GM12878 (cell line): Measurements from ENCODE around the gene E2F2.

Experiments used
- BHLHE40 ChIP-seq, 2 experiments: fragments of 450-650 bp in 1 of 2; IDR thresholded peaks; 2 replicates each; pipeline ENCODE4 v1.6.1; 2011 to 2017; ENCODE audit warnings: low read depth in 2 of 2, borderline replicate concordance in 1 of 2, improper control_type of control experiment in 1 of 2, low read length in 1 of 2, mild to moderate bottlenecking in 1 of 2
- BMI1 ChIP-seq: fragments of 450-650 bp; IDR thresholded peaks from 2 replicates; pipeline ENCODE4 v1.6.1; 2016; ENCODE audit warnings: mild to moderate bottlenecking, moderate library complexity, borderline replicate concordance
- EGR1 ChIP-seq, 2 experiments: IDR thresholded peaks; 1 replicate in 1 of 2; 2 replicates in 1 of 2; pipeline ENCODE4 v1.6.1; 2011 to 2012; ENCODE audit warnings: low read depth in 2 of 2, low read length in 2 of 2, borderline replicate concordance in 1 of 2, mild to moderate bottlenecking in 1 of 2, moderate library complexity in 1 of 2
- ESRRA ChIP-seq: IDR thresholded peaks from 2 replicates; pipeline ENCODE4 v1.6.1; 2012; ENCODE audit warnings: mild to moderate bottlenecking, low read length, improper control_type of control experiment
- FOS ChIP-seq: IDR thresholded peaks from 3 replicates; pipeline ENCODE4 v1.6.1; 2011; ENCODE audit warnings: borderline replicate concordance; ENCODE audit not compliant: insufficient read length; ENCODE audit errors: extremely low read depth
- POLR2A ChIP-seq: IDR thresholded peaks from 2 replicates; pipeline ENCODE4 v1.6.1; 2011; ENCODE audit warnings: low read depth, mild to moderate bottlenecking, low read length
- RCOR1 ChIP-seq: conservative IDR thresholded peaks from 2 replicates; pipeline ENCODE4 v1.6.1; 2012; ENCODE audit warnings: low read depth, low read length, improper control_type of control experiment
- TF ChIP-seq, protein P1 (sequence below), 3 experiments: IDR thresholded peaks in 2 of 3; conservative IDR thresholded peaks in 1 of 3; 2 replicates each; pipeline ENCODE4 v1.5.1; 2011; ENCODE audit warnings: low read depth in 3 of 3, low read length in 3 of 3, mild to moderate bottlenecking in 3 of 3, control low read depth in 2 of 3, moderate library complexity in 2 of 3, inconsistent platforms in 1 of 3, mixed read lengths in 1 of 3; ENCODE audit not compliant: control insufficient read depth in 2 of 3, insufficient read depth in 1 of 3; ENCODE audit errors: extremely low read depth in 1 of 3
- TF ChIP-seq, protein P2 (sequence below): IDR thresholded peaks from 2 replicates; pipeline ENCODE4 v1.6.1; 2011; ENCODE audit warnings: borderline replicate concordance, low read depth, mild to moderate bottlenecking, moderate library complexity, mixed read lengths, low read length; ENCODE audit not compliant: insufficient read depth; ENCODE audit errors: extremely low read length
- TF ChIP-seq, protein P3 (sequence below): fragments of 450-650 bp; IDR thresholded peaks from 2 replicates; pipeline ENCODE4 v1.6.1; 2016; ENCODE audit warnings: mild to moderate bottlenecking

- TF ChIP-seq, protein P1, sequence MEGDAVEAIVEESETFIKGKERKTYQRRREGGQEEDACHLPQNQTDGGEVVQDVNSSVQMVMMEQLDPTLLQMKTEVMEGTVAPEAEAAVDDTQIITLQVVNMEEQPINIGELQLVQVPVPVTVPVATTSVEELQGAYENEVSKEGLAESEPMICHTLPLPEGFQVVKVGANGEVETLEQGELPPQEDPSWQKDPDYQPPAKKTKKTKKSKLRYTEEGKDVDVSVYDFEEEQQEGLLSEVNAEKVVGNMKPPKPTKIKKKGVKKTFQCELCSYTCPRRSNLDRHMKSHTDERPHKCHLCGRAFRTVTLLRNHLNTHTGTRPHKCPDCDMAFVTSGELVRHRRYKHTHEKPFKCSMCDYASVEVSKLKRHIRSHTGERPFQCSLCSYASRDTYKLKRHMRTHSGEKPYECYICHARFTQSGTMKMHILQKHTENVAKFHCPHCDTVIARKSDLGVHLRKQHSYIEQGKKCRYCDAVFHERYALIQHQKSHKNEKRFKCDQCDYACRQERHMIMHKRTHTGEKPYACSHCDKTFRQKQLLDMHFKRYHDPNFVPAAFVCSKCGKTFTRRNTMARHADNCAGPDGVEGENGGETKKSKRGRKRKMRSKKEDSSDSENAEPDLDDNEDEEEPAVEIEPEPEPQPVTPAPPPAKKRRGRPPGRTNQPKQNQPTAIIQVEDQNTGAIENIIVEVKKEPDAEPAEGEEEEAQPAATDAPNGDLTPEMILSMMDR (IDR thresholded peaks at IDR 0.05 in 2 of 3, conservative IDR thresholded peaks at IDR 0.05 in 1 of 3; ENCODE audit: control insufficient read depth in 2 of 3, extremely low read depth in 1 of 3, insufficient read depth in 1 of 3, low read depth in 3 of 3, low read length in 3 of 3), result peak in 2 of 3 experiments; percentile 48 to 52; a peak in 4 of 6 replicates
- TF ChIP-seq, protein P2, sequence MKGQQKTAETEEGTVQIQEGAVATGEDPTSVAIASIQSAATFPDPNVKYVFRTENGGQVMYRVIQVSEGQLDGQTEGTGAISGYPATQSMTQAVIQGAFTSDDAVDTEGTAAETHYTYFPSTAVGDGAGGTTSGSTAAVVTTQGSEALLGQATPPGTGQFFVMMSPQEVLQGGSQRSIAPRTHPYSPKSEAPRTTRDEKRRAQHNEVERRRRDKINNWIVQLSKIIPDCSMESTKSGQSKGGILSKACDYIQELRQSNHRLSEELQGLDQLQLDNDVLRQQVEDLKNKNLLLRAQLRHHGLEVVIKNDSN, result peak; percentile 87
- TF ChIP-seq FOS (no peak), POLR2A (peak; percentile 89), BMI1 (no peak), RCOR1 (no peak), BHLHE40 (IDR thresholded peaks at IDR 0.05; ENCODE audit: borderline replicate concordance in 1 of 2, low read depth in 2 of 2, low read length in 1 of 2) (peak; percentile 39 to 62; a peak in 3 of 4 replicates), EGR1 (IDR thresholded peaks at IDR 0.05; ENCODE audit: borderline replicate concordance in 1 of 2, low read depth in 2 of 2, low read length in 2 of 2) (peak in 1 of 2 experiments; percentile 33; a peak in 1 of 3 replicates), ESRRA (no peak)
- TF ChIP-seq, protein P3, sequence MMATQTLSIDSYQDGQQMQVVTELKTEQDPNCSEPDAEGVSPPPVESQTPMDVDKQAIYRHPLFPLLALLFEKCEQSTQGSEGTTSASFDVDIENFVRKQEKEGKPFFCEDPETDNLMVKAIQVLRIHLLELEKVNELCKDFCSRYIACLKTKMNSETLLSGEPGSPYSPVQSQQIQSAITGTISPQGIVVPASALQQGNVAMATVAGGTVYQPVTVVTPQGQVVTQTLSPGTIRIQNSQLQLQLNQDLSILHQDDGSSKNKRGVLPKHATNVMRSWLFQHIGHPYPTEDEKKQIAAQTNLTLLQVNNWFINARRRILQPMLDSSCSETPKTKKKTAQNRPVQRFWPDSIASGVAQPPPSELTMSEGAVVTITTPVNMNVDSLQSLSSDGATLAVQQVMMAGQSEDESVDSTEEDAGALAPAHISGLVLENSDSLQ, result no peak; the same call in 1 of the 2 replicates
Measured at GRCh38 chr1:23554481-23555269, 23.6 kb upstream of the E2F2 start.
